GM23338 (cell line): ENCODE measurements around the gene INO80C. TPM values are rescaled to one million over a fixed set of nuclear protein-coding genes. Genes with fewer than 3 reads are reported as not detected.

Experiments used
- ATAC-seq: fragments of 200-7000 bp; cut with Tn5 transposase; 3 replicates; pipeline ENCODE4 v1.9.1; 2020
- DNase-seq: peaks from one replicate; pipeline ENCODE4 v3.0.0-alpha.2; 2015; ENCODE audit warnings: low spot score
- H2AFZ ChIP-seq: fragments of 200-600 bp; sonication (generic); 2 replicates; pipeline ENCODE4 v1.8.0; 2016; ENCODE audit warnings: antibody characterized with exemption, mild to moderate bottlenecking, moderate library complexity
- H3F3A ChIP-seq: fragments of 200-600 bp; sonication (generic); replicated peaks from 2 replicates; pipeline ENCODE4 v1.8.0; 2017; ENCODE audit warnings: antibody characterized with exemption, mixed run types, low read depth
- H3K27ac ChIP-seq: fragments of 200-600 bp; sonication (generic); 2 replicates; pipeline ENCODE4 v1.6.1; 2016; ENCODE audit warnings: low read depth
- H3K27me3 ChIP-seq: fragments of 200-600 bp; sonication (generic); 2 replicates; pipeline ENCODE4 v1.8.0; 2016; ENCODE audit warnings: mild to moderate bottlenecking, mixed run types, moderate library complexity; ENCODE audit not compliant: insufficient read depth
- H3K36me3 ChIP-seq: fragments of 200-600 bp; sonication (generic); 2 replicates; pipeline ENCODE4 v1.8.0; 2016; ENCODE audit warnings: mild to moderate bottlenecking; ENCODE audit not compliant: insufficient read depth
- H3K4me1 ChIP-seq: fragments of 200-600 bp; sonication (generic); 2 replicates; pipeline ENCODE4 v1.8.0; 2016; ENCODE audit warnings: mild to moderate bottlenecking, moderate library complexity; ENCODE audit not compliant: insufficient read depth
- H3K4me2 ChIP-seq: fragments of 200-600 bp; sonication (generic); 2 replicates; pipeline ENCODE4 v1.7.1; 2017; ENCODE audit warnings: mixed run types
- H3K4me3 ChIP-seq: fragments of 200-600 bp; sonication (generic); 2 replicates; pipeline ENCODE4 v1.6.1; 2016; ENCODE audit warnings: mixed run types
- H3K79me2 ChIP-seq: fragments of 200-600 bp; sonication (generic); replicated peaks from 2 replicates; pipeline ENCODE4 v1.8.0; 2017; ENCODE audit warnings: mild to moderate bottlenecking; ENCODE audit not compliant: insufficient read depth
- H3K9me2 ChIP-seq: fragments of 200-600 bp; sonication (generic); 2 replicates; pipeline ENCODE4 v1.8.0; 2017; ENCODE audit not compliant: insufficient read depth
- H4K20me1 ChIP-seq: fragments of 200-600 bp; sonication (generic); replicated peaks from 2 replicates; pipeline ENCODE4 v1.8.0; 2017; ENCODE audit warnings: mild to moderate bottlenecking; ENCODE audit not compliant: insufficient read depth
- H3K27ac Mint-ChIP-seq: 2 replicates; pipeline ENCODE4 v1.8.0; 2020; ENCODE audit warnings: inconsistent platforms, mild to moderate bottlenecking, moderate library complexity, mixed read lengths
- H3K27me3 Mint-ChIP-seq: 3 replicates; pipeline ENCODE4 v1.8.0; 2022; ENCODE audit warnings: low read depth, mild to moderate bottlenecking, moderate library complexity, mixed read lengths, inconsistent platforms; ENCODE audit not compliant: insufficient read depth, poor library complexity
- H3K36me3 Mint-ChIP-seq: 3 replicates; pipeline ENCODE4 v1.8.0; 2021; ENCODE audit warnings: low read depth, mild to moderate bottlenecking, inconsistent platforms, moderate library complexity, mixed read lengths
- H3K4me1 Mint-ChIP-seq: 3 replicates; pipeline ENCODE4 v1.8.0; 2020; ENCODE audit warnings: mild to moderate bottlenecking, inconsistent platforms, mixed read lengths
- H3K4me3 Mint-ChIP-seq: 3 replicates; pipeline ENCODE4 v1.8.0; 2021; ENCODE audit warnings: moderate library complexity, mild to moderate bottlenecking, inconsistent platforms, mixed read lengths
- H3K9me3 Mint-ChIP-seq: 3 replicates; pipeline ENCODE4 v1.8.0; 2020; ENCODE audit warnings: moderate library complexity, mild to moderate bottlenecking, inconsistent platforms, mixed read lengths
- CREB1 ChIP-seq: fragments of 250-450 bp; sonication (Bioruptor Pico); IDR thresholded peaks from 2 replicates; pipeline ENCODE4 v1.5.0; 2020; ENCODE audit warnings: low read depth, mild to moderate bottlenecking, moderate library complexity
- EZH2 ChIP-seq: fragments of 200-600 bp; sonication (generic); IDR thresholded peaks from one replicate; pipeline ENCODE4 v1.8.0; 2017; ENCODE audit warnings: antibody characterized with exemption, mild to moderate bottlenecking, low read depth; ENCODE audit not compliant: unreplicated experiment
- EZH2phosphoT487 ChIP-seq: fragments of 200-600 bp; sonication (generic); IDR thresholded peaks from one replicate; pipeline ENCODE4 v1.8.1; 2018; ENCODE audit warnings: antibody characterized with exemption; ENCODE audit not compliant: unreplicated experiment
- JUNB ChIP-seq: IDR thresholded peaks from one replicate; pipeline ENCODE4 v1.6.1; 2016; ENCODE audit warnings: antibody characterized with exemption; ENCODE audit not compliant: unreplicated experiment
- POLR2AphosphoS5 ChIP-seq: IDR thresholded peaks from 2 replicates; pipeline ENCODE4 v1.6.1; 2016; ENCODE audit warnings: antibody characterized with exemption, low read depth
- STAT1 ChIP-seq: IDR thresholded peaks from one replicate; pipeline ENCODE4 v1.6.1; 2016; ENCODE audit warnings: antibody characterized with exemption; ENCODE audit not compliant: unreplicated experiment
- ZNF331 ChIP-seq: fragments of 250-450 bp; sonication (Bioruptor Pico); IDR thresholded peaks from 2 replicates; pipeline ENCODE4 v1.5.0; 2020; ENCODE audit warnings: low read depth, mild to moderate bottlenecking, moderate library complexity
- polyA plus RNA-seq: library from polyadenylated mRNA; unstranded; fragments of >200 nt; fragmentation: Nextera tagmentation; extraction: Ambion mirVana; gene quantifications from 2 replicates; pipeline ENCODE4 v1.2.1, GENCODE V29; 2016
- total RNA-seq: library from RNA; depleted of rRNA; stranded (reverse); fragments of >200 nt; shearing (Covaris generic); gene quantifications from 2 replicates; pipeline ENCODE4 v1.2.3, GENCODE V29; 2014
- TF ChIP-seq, protein P1 (sequence below): fragments of 250-450 bp; sonication (Bioruptor Pico); IDR thresholded peaks from 2 replicates; pipeline ENCODE4 v1.5.0; 2020; ENCODE audit warnings: mild to moderate bottlenecking, moderate library complexity
- TF ChIP-seq, protein P2 (sequence below): IDR thresholded peaks from 2 replicates; pipeline ENCODE4 v1.6.1; 2016; ENCODE audit warnings: antibody characterized with exemption

Gene INO80C
- total and polyA plus RNA-seq, 2 experiments from 2014 or later: 16.3 to 52.3 TPM

DNA sequence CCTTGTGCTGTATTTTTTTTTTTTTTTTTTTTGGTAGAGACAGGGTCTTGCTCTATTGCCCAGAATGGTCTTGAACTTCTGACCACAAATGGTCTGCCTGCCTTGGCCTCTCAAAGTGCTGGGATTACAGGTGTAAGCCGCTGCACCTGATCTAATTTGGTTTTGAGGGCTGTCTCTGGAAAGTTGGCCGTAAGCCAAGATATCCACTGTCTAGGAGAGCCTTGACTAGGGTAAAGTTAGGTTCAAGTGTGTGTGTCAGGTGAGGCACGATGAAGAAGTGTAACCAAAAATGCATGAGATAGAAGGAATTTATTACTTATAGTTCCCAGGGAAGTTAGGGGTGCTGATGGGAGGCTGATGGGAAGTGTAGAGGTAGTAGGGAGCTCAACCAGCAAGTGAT, 46.7 kb downstream of the INO80C start (continued):
- TF ChIP-seq, protein P1, sequence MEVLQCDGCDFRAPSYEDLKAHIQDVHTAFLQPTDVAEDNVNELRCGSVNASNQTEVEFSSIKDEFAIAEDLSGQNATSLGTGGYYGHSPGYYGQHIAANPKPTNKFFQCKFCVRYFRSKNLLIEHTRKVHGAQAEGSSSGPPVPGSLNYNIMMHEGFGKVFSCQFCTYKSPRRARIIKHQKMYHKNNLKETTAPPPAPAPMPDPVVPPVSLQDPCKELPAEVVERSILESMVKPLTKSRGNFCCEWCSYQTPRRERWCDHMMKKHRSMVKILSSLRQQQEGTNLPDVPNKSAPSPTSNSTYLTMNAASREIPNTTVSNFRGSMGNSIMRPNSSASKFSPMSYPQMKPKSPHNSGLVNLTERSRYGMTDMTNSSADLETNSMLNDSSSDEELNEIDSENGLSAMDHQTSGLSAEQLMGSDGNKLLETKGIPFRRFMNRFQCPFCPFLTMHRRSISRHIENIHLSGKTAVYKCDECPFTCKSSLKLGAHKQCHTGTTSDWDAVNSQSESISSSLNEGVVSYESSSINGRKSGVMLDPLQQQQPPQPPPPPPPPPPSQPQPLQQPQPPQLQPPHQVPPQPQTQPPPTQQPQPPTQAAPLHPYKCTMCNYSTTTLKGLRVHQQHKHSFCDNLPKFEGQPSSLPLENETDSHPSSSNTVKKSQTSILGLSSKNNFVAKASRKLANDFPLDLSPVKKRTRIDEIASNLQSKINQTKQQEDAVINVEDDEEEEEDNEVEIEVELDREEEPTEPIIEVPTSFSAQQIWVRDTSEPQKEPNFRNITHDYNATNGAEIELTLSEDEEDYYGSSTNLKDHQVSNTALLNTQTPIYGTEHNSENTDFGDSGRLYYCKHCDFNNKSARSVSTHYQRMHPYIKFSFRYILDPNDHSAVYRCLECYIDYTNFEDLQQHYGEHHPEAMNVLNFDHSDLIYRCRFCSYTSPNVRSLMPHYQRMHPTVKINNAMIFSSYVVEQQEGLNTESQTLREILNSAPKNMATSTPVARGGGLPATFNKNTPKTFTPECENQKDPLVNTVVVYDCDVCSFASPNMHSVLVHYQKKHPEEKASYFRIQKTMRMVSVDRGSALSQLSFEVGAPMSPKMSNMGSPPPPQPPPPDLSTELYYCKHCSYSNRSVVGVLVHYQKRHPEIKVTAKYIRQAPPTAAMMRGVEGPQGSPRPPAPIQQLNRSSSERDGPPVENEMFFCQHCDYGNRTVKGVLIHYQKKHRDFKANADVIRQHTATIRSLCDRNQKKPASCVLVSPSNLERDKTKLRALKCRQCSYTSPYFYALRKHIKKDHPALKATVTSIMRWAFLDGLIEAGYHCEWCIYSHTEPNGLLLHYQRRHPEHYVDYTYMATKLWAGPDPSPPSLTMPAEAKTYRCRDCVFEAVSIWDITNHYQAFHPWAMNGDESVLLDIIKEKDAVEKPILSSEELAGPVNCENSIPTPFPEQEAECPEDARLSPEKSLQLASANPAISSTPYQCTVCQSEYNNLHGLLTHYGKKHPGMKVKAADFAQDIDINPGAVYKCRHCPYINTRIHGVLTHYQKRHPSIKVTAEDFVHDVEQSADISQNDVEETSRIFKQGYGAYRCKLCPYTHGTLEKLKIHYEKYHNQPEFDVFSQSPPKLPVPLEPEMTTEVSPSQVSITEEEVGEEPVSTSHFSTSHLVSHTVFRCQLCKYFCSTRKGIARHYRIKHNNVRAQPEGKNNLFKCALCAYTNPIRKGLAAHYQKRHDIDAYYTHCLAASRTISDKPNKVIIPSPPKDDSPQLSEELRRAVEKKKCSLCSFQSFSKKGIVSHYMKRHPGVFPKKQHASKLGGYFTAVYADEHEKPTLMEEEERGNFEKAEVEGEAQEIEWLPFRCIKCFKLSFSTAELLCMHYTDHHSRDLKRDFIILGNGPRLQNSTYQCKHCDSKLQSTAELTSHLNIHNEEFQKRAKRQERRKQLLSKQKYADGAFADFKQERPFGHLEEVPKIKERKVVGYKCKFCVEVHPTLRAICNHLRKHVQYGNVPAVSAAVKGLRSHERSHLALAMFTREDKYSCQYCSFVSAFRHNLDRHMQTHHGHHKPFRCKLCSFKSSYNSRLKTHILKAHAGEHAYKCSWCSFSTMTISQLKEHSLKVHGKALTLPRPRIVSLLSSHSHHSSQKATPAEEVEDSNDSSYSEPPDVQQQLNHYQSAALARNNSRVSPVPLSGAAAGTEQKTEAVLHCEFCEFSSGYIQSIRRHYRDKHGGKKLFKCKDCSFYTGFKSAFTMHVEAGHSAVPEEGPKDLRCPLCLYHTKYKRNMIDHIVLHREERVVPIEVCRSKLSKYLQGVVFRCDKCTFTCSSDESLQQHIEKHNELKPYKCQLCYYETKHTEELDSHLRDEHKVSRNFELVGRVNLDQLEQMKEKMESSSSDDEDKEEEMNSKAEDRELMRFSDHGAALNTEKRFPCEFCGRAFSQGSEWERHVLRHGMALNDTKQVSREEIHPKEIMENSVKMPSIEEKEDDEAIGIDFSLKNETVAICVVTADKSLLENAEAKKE (CRISPR knock-in tag): no peak
- no peak for TF ChIP-seq POLR2AphosphoS5
- TF ChIP-seq EZH2phosphoT487: no peak
- no peak for TF ChIP-seq ZNF331

DNA sequence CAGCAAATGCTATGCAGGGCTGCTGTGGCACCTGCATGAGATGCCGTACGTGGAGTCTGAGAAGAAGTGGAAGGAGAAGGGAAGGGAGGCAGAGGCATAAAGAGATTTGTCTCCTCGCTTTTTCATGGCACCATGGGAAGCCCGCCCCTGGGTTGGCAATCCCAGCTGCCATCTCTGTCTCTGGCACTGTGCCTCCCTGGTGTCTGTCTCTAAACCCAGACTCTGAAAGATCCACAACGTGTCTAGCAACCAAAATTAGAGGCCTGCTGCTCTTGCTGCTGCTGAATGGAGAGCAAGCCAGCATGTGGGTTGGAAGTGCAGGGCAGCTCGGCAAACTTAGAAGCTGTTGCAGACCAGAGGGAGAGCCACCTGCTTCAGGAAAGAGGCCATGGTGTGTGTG, 53.1 kb downstream of the INO80C start:
- Histone ChIP-seq H3K36me3 (no peaks in the 10 kb centered on the region), H3K79me2 (no peaks in the 10 kb centered on the region), H3K4me1 (no peaks in the 10 kb centered on the region), H3K9me2 (no peaks in the 10 kb centered on the region), H3K4me3 (no peak overlapping the region), H3K27ac (no peak overlapping the region), H2AFZ (no peak overlapping the region), H3F3A (no peaks in the 10 kb centered on the region), H3K27me3 (no peaks in the 10 kb centered on the region), H3K4me2 (no peak overlapping the region), H4K20me1 (no peaks in the 10 kb centered on the region)
- ATAC-seq (no peak), DNase-seq (no peak)
- Mint-ChIP-seq H3K4me3 (no peak overlapping the region), H3K4me1 (peaks cover 5% of the 10 kb centered on the region; the same call in 2 of the 3 replicates), H3K9me3 (no peaks in the 10 kb centered on the region), H3K36me3 (no peaks in the 10 kb centered on the region), H3K27ac (no peak overlapping the region), H3K27me3 (peaks cover 6% of the 10 kb centered on the region)
- TF ChIP-seq, protein P2, sequence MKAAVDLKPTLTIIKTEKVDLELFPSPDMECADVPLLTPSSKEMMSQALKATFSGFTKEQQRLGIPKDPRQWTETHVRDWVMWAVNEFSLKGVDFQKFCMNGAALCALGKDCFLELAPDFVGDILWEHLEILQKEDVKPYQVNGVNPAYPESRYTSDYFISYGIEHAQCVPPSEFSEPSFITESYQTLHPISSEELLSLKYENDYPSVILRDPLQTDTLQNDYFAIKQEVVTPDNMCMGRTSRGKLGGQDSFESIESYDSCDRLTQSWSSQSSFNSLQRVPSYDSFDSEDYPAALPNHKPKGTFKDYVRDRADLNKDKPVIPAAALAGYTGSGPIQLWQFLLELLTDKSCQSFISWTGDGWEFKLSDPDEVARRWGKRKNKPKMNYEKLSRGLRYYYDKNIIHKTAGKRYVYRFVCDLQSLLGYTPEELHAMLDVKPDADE: no peak
- no peak for TF ChIP-seq CREB1
- TF ChIP-seq EZH2phosphoT487: no peak
- TF ChIP-seq ZNF331: no peak
- TF ChIP-seq STAT1: no peak
- TF ChIP-seq, protein P1 (CRISPR knock-in tag): no peak
- TF ChIP-seq JUNB: no peak
- no peak for TF ChIP-seq EZH2
